ENCODE measurements around the gene ATM.

GRCh38 chr11:108364159-108364558, 141.3 kb downstream of the ATM start:
- TF ChIP-seq EZH2 (IDR thresholded peaks at IDR 0.05; ENCODE audit: borderline replicate concordance, insufficient read depth, low read depth, low read length, poor library complexity, severe bottlenecking) = no peak
- TF ChIP-seq, protein P1, sequence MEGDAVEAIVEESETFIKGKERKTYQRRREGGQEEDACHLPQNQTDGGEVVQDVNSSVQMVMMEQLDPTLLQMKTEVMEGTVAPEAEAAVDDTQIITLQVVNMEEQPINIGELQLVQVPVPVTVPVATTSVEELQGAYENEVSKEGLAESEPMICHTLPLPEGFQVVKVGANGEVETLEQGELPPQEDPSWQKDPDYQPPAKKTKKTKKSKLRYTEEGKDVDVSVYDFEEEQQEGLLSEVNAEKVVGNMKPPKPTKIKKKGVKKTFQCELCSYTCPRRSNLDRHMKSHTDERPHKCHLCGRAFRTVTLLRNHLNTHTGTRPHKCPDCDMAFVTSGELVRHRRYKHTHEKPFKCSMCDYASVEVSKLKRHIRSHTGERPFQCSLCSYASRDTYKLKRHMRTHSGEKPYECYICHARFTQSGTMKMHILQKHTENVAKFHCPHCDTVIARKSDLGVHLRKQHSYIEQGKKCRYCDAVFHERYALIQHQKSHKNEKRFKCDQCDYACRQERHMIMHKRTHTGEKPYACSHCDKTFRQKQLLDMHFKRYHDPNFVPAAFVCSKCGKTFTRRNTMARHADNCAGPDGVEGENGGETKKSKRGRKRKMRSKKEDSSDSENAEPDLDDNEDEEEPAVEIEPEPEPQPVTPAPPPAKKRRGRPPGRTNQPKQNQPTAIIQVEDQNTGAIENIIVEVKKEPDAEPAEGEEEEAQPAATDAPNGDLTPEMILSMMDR (IDR thresholded peaks at IDR 0.05) = no peak
